HEK293 (cell line): ENCODE results near the gene TPSG1.

Source experiments
- KLF1 ChIP-seq: fragments of 450-650 bp; formaldehyde crosslinking; IDR thresholded peaks from 2 replicates; pipeline ENCODE4 v1.5.1; 2016; ENCODE audit warnings: missing biosample characterization, missing genetic modification characterization
- KLF7 ChIP-seq: fragments of 450-650 bp; formaldehyde crosslinking; IDR thresholded peaks from 2 replicates; pipeline ENCODE4 v1.5.1; 2016; ENCODE audit warnings: missing biosample characterization, missing genetic modification characterization, borderline replicate concordance
- OSR2 ChIP-seq: fragments of 450-650 bp; formaldehyde crosslinking; IDR thresholded peaks from 2 replicates; pipeline ENCODE4 v1.5.1; 2016; ENCODE audit warnings: missing biosample characterization, missing genetic modification characterization
- PATZ1 ChIP-seq: fragments of 450-650 bp; formaldehyde crosslinking; IDR thresholded peaks from 2 replicates; pipeline ENCODE4 v1.5.1; 2016; ENCODE audit warnings: missing biosample characterization, missing genetic modification characterization
- PRDM4 ChIP-seq: fragments of 450-650 bp; formaldehyde crosslinking; IDR thresholded peaks from 2 replicates; pipeline ENCODE4 v1.5.1; 2017; ENCODE audit warnings: missing biosample characterization, missing genetic modification characterization
- SALL2 ChIP-seq: fragments of 450-650 bp; formaldehyde crosslinking; IDR thresholded peaks from 2 replicates; pipeline ENCODE4 v1.5.0; 2017; ENCODE audit warnings: missing biosample characterization, mild to moderate bottlenecking, missing genetic modification characterization, borderline replicate concordance
- ZBTB17 ChIP-seq: fragments of 450-650 bp; formaldehyde crosslinking; IDR thresholded peaks from 2 replicates; pipeline ENCODE4 v1.5.1; 2016; ENCODE audit warnings: missing biosample characterization, missing genetic modification characterization
- ZBTB21 ChIP-seq: fragments of 450-650 bp; formaldehyde crosslinking; IDR thresholded peaks from 2 replicates; pipeline ENCODE4 v1.5.1; 2017; ENCODE audit warnings: missing biosample characterization, missing genetic modification characterization
- ZBTB8A ChIP-seq: fragments of 450-650 bp; formaldehyde crosslinking; IDR thresholded peaks from 2 replicates; pipeline ENCODE4 v1.5.1; 2016; ENCODE audit warnings: missing biosample characterization, missing genetic modification characterization
- ZFP37 ChIP-seq: fragments of 450-650 bp; formaldehyde crosslinking; IDR thresholded peaks from 2 replicates; pipeline ENCODE4 v1.5.1; 2016; ENCODE audit warnings: missing biosample characterization, missing genetic modification characterization
- ZFP69B ChIP-seq: fragments of 450-650 bp; formaldehyde crosslinking; IDR thresholded peaks from 2 replicates; pipeline ENCODE4 v1.5.1; 2016; ENCODE audit warnings: missing biosample characterization, missing genetic modification characterization
- ZIC2 ChIP-seq: fragments of 450-650 bp; formaldehyde crosslinking; IDR thresholded peaks from 2 replicates; pipeline ENCODE4 v1.5.1; 2016; ENCODE audit warnings: missing biosample characterization, missing genetic modification characterization
- ZNF121 ChIP-seq: fragments of 450-650 bp; formaldehyde crosslinking; IDR thresholded peaks from 2 replicates; pipeline ENCODE4 v1.5.1; 2016; ENCODE audit warnings: missing biosample characterization, missing genetic modification characterization
- ZNF214 ChIP-seq: fragments of 450-650 bp; formaldehyde crosslinking; IDR thresholded peaks from 2 replicates; pipeline ENCODE4 v1.5.1; 2017; ENCODE audit warnings: missing biosample characterization, mild to moderate bottlenecking, missing genetic modification characterization, borderline replicate concordance
- ZNF324 ChIP-seq: fragments of 450-650 bp; formaldehyde crosslinking; IDR thresholded peaks from 2 replicates; pipeline ENCODE4 v1.5.1; 2016; ENCODE audit warnings: missing biosample characterization, missing genetic modification characterization
- ZNF366 ChIP-seq: fragments of 450-650 bp; formaldehyde crosslinking; conservative IDR thresholded peaks from 2 replicates; pipeline ENCODE4 v1.5.1; 2016; ENCODE audit warnings: missing biosample characterization, missing genetic modification characterization
- ZNF391 ChIP-seq: fragments of 450-650 bp; formaldehyde crosslinking; IDR thresholded peaks from 2 replicates; pipeline ENCODE4 v1.5.1; 2016; ENCODE audit warnings: low read depth, missing biosample characterization, missing genetic modification characterization, borderline replicate concordance
- ZNF571 ChIP-seq: fragments of 450-650 bp; formaldehyde crosslinking; IDR thresholded peaks from 2 replicates; pipeline ENCODE4 v1.5.0; 2017; ENCODE audit warnings: missing biosample characterization, missing genetic modification characterization
- ZNF600 ChIP-seq: fragments of 450-650 bp; formaldehyde crosslinking; IDR thresholded peaks from 2 replicates; pipeline ENCODE4 v1.5.1; 2016; ENCODE audit warnings: missing biosample characterization, missing genetic modification characterization
- ZNF621 ChIP-seq: fragments of 450-650 bp; formaldehyde crosslinking; IDR thresholded peaks from 2 replicates; pipeline ENCODE4 v1.5.1; 2017; ENCODE audit warnings: missing biosample characterization, missing genetic modification characterization
- ZNF677 ChIP-seq: fragments of 450-650 bp; IDR thresholded peaks from 2 replicates; pipeline ENCODE4 v1.5.0; 2018; ENCODE audit warnings: missing biosample characterization, mild to moderate bottlenecking, missing genetic modification characterization, moderate library complexity
- ZSCAN23 ChIP-seq: fragments of 450-650 bp; formaldehyde crosslinking; IDR thresholded peaks from 2 replicates; pipeline ENCODE4 v1.5.1; 2016; ENCODE audit warnings: missing biosample characterization, missing genetic modification characterization
- TF ChIP-seq, protein P1 (sequence below): fragments of 450-650 bp; formaldehyde crosslinking; IDR thresholded peaks from 2 replicates; pipeline ENCODE4 v1.5.1; 2016; ENCODE audit warnings: missing biosample characterization, missing genetic modification characterization
- TF ChIP-seq, protein P2 (sequence below): fragments of 450-650 bp; formaldehyde crosslinking; IDR thresholded peaks from 2 replicates; pipeline ENCODE4 v1.5.1; 2017; ENCODE audit warnings: missing biosample characterization, missing genetic modification characterization
- TF ChIP-seq, protein P3 (sequence below): fragments of 450-650 bp; formaldehyde crosslinking; IDR thresholded peaks from 2 replicates; pipeline ENCODE4 v1.5.1; 2016; ENCODE audit warnings: missing biosample characterization, missing genetic modification characterization
- TF ChIP-seq, protein P4 (sequence below): fragments of 450-650 bp; formaldehyde crosslinking; IDR thresholded peaks from 2 replicates; pipeline ENCODE4 v1.5.1; 2016; ENCODE audit warnings: missing biosample characterization, missing genetic modification characterization

The TPSG1 gene

GRCh38 chr16:1271724-1272413 is 46.8 kb upstream of the TPSG1 start (continued):
- TF ChIP-seq, protein P1, sequence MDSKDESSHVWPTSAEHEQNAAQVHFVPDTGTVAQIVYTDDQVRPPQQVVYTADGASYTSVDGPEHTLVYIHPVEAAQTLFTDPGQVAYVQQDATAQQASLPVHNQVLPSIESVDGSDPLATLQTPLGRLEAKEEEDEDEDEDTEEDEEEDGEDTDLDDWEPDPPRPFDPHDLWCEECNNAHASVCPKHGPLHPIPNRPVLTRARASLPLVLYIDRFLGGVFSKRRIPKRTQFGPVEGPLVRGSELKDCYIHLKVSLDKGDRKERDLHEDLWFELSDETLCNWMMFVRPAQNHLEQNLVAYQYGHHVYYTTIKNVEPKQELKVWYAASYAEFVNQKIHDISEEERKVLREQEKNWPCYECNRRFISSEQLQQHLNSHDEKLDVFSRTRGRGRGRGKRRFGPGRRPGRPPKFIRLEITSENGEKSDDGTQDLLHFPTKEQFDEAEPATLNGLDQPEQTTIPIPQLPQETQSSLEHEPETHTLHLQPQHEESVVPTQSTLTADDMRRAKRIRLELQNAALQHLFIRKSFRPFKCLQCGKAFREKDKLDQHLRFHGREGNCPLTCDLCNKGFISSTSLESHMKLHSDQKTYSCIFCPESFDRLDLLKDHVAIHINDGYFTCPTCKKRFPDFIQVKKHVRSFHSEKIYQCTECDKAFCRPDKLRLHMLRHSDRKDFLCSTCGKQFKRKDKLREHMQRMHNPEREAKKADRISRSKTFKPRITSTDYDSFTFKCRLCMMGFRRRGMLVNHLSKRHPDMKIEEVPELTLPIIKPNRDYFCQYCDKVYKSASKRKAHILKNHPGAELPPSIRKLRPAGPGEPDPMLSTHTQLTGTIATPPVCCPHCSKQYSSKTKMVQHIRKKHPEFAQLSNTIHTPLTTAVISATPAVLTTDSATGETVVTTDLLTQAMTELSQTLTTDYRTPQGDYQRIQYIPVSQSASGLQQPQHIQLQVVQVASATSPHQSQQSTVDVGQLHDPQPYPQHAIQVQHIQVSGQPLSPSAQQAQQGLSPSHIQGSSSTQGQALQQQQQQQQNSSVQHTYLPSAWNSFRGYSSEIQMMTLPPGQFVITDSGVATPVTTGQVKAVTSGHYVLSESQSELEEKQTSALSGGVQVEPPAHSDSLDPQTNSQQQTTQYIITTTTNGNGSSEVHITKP (tag by site-specific recombination): peak; percentile 62
- TF ChIP-seq ZNF324: peak; percentile 97
- TF ChIP-seq KLF1 (tag by site-specific recombination): peak; percentile 51
- TF ChIP-seq PRDM4 (tag by site-specific recombination): peak; percentile 81
- TF ChIP-seq ZNF677 (tag by site-specific recombination): peak; percentile 98
- TF ChIP-seq ZNF366 (tag by site-specific recombination): peak; percentile 49; the same call in 1 of the 2 replicates
- TF ChIP-seq ZSCAN23 (tag by site-specific recombination): peak; percentile 83
- peak; percentile 99 for TF ChIP-seq ZNF621 (tag by site-specific recombination)
- peak; percentile 67; the same call in 1 of the 2 replicates for TF ChIP-seq ZFP69B (tag by site-specific recombination)
- TF ChIP-seq, protein P2, sequence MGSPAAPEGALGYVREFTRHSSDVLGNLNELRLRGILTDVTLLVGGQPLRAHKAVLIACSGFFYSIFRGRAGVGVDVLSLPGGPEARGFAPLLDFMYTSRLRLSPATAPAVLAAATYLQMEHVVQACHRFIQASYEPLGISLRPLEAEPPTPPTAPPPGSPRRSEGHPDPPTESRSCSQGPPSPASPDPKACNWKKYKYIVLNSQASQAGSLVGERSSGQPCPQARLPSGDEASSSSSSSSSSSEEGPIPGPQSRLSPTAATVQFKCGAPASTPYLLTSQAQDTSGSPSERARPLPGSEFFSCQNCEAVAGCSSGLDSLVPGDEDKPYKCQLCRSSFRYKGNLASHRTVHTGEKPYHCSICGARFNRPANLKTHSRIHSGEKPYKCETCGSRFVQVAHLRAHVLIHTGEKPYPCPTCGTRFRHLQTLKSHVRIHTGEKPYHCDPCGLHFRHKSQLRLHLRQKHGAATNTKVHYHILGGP (tag by site-specific recombination): peak; percentile 99
- TF ChIP-seq KLF7 (tag by site-specific recombination): 0 out of 2 replicates have a peak, but pooled peaks have one; percentile 74
- peak; percentile 54 for TF ChIP-seq ZBTB17 (tag by site-specific recombination)
- TF ChIP-seq ZNF600 (tag by site-specific recombination): peak; percentile 87
- 0 out of 2 replicates have a peak, but pooled peaks have one; percentile 42 for TF ChIP-seq OSR2
- TF ChIP-seq, protein P3, sequence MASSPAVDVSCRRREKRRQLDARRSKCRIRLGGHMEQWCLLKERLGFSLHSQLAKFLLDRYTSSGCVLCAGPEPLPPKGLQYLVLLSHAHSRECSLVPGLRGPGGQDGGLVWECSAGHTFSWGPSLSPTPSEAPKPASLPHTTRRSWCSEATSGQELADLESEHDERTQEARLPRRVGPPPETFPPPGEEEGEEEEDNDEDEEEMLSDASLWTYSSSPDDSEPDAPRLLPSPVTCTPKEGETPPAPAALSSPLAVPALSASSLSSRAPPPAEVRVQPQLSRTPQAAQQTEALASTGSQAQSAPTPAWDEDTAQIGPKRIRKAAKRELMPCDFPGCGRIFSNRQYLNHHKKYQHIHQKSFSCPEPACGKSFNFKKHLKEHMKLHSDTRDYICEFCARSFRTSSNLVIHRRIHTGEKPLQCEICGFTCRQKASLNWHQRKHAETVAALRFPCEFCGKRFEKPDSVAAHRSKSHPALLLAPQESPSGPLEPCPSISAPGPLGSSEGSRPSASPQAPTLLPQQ (tag by site-specific recombination): peak; percentile 84
- peak; percentile 95 for TF ChIP-seq PATZ1
- peak; percentile 50; the same call in 1 of the 2 replicates for TF ChIP-seq ZNF391 (tag by site-specific recombination)
- TF ChIP-seq ZIC2 (tag by site-specific recombination): peak; percentile 98
- TF ChIP-seq SALL2: peak; percentile 99
- 0 out of 2 replicates have a peak, but pooled peaks have one; percentile 54 for TF ChIP-seq ZNF121
- TF ChIP-seq, protein P4, sequence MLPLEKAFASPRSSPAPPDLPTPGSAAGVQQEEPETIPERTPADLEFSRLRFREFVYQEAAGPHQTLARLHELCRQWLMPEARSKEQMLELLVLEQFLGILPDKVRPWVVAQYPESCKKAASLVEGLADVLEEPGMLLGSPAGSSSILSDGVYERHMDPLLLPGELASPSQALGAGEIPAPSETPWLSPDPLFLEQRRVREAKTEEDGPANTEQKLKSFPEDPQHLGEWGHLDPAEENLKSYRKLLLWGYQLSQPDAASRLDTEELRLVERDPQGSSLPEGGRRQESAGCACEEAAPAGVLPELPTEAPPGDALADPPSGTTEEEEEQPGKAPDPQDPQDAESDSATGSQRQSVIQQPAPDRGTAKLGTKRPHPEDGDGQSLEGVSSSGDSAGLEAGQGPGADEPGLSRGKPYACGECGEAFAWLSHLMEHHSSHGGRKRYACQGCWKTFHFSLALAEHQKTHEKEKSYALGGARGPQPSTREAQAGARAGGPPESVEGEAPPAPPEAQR (tag by site-specific recombination): peak; percentile 84; the same call in 1 of the 2 replicates
- peak; percentile 74 for TF ChIP-seq ZBTB21
- TF ChIP-seq ZNF214 (tag by site-specific recombination): peak; percentile 97; the same call in 1 of the 2 replicates
- peak; percentile 60; the same call in 1 of the 2 replicates for TF ChIP-seq ZFP37 (tag by site-specific recombination)
- TF ChIP-seq ZNF571 (tag by site-specific recombination): peak; percentile 100
- TF ChIP-seq ZBTB8A: peak; percentile 79
